HEK293 (cell line): ENCODE results near the gene MUC13.

ENCODE experiments used
- CTCF ChIA-PET: fragments of 350-600 bp; formaldehyde crosslinking; extraction: SDS; loops from one replicate; lab custom pipeline; 2021; ENCODE audit warnings: antibody characterized with exemption; lab: Yijun Ruan, JAX
- POLR2A ChIA-PET: fragments of 300-600 bp; formaldehyde crosslinking; extraction: SDS; loops from one replicate; lab custom pipeline; 2020; ENCODE audit warnings: antibody characterized with exemption, inconsistent platforms; lab: Yijun Ruan, JAX
- H3K27ac ChIP-seq: fragments of 200-500 bp; sonication (Bioruptor generic); 2 replicates; pipeline ENCODE4 v1.5.1; 2014; ENCODE audit warnings: low read depth, low read length, control low read depth, inconsistent platforms; ENCODE audit errors: extremely low read depth
- H3K36me3 ChIP-seq, 2 experiments: fragments of 200-500 bp in 1 of 2; sonication (Bioruptor generic) in 1 of 2; 1 replicate in 1 of 2; 2 replicates in 1 of 2; pipeline ENCODE4 v1.5.1; 2014 to 2017; ENCODE audit warnings: inconsistent platforms in 2 of 2, low read length in 2 of 2; ENCODE audit not compliant: control insufficient read depth in 2 of 2, insufficient read depth in 1 of 2
- H3K4me1 ChIP-seq: fragments of 200-500 bp; sonication (Bioruptor generic); 2 replicates; pipeline ENCODE4 v1.5.1; 2014; ENCODE audit warnings: mild to moderate bottlenecking, low read length, inconsistent platforms; ENCODE audit not compliant: control insufficient read depth, insufficient read depth
- H3K4me3 ChIP-seq: 2 replicates; pipeline ENCODE4 v1.5.1; 2011; ENCODE audit warnings: low read depth, mild to moderate bottlenecking, control low read depth, low read length, moderate library complexity
- H3K9me3 ChIP-seq: fragments of 200-500 bp; sonication (Bioruptor generic); 2 replicates; pipeline ENCODE4 v1.5.1; 2014; ENCODE audit warnings: low read depth, low read length, inconsistent platforms; ENCODE audit not compliant: control insufficient read depth, insufficient read depth
- GLI4 ChIP-seq: fragments of 450-650 bp; formaldehyde crosslinking; IDR thresholded peaks from 2 replicates; pipeline ENCODE4 v1.5.1; 2016; ENCODE audit warnings: missing biosample characterization, missing genetic modification characterization
- HOXC10 ChIP-seq: sonication (generic); formaldehyde crosslinking; IDR thresholded peaks from 2 replicates; pipeline ENCODE4 v1.8.1; 2023; ENCODE audit warnings: mild to moderate bottlenecking, missing genetic modification reagents
- HOXD13 ChIP-seq: sonication (generic); formaldehyde crosslinking; IDR thresholded peaks from 2 replicates; pipeline ENCODE4 v1.8.0; 2022; ENCODE audit warnings: missing genetic modification reagents, borderline replicate concordance
- KLF10 ChIP-seq: fragments of 450-650 bp; IDR thresholded peaks from 2 replicates; pipeline ENCODE4 v1.5.1; 2018; ENCODE audit warnings: missing biosample characterization, mild to moderate bottlenecking, missing genetic modification characterization
- OSR2 ChIP-seq: fragments of 450-650 bp; formaldehyde crosslinking; IDR thresholded peaks from 2 replicates; pipeline ENCODE4 v1.5.1; 2016; ENCODE audit warnings: missing biosample characterization, missing genetic modification characterization
- PRDM1 ChIP-seq: fragments of 450-650 bp; formaldehyde crosslinking; IDR thresholded peaks from 2 replicates; pipeline ENCODE4; 2016; ENCODE audit warnings: missing biosample characterization, missing genetic modification characterization
- RBAK ChIP-seq: fragments of 450-650 bp; formaldehyde crosslinking; IDR thresholded peaks from 2 replicates; pipeline ENCODE4 v1.5.1; 2016; ENCODE audit warnings: missing biosample characterization, missing genetic modification characterization
- SCRT1 ChIP-seq: fragments of 450-650 bp; formaldehyde crosslinking; IDR thresholded peaks from 2 replicates; pipeline ENCODE4 v1.5.1; 2016; ENCODE audit warnings: missing biosample characterization, missing genetic modification characterization, borderline replicate concordance
- WT1 ChIP-seq: fragments of 450-650 bp; formaldehyde crosslinking; IDR thresholded peaks from 2 replicates; pipeline ENCODE4 v1.5.1; 2016; ENCODE audit warnings: missing biosample characterization, missing genetic modification characterization
- ZBTB20 ChIP-seq: fragments of 450-650 bp; formaldehyde crosslinking; IDR thresholded peaks from 2 replicates; pipeline ENCODE4 v1.5.1; 2016; ENCODE audit warnings: missing biosample characterization, missing genetic modification characterization
- ZEB2 ChIP-seq: fragments of 450-650 bp; formaldehyde crosslinking; IDR thresholded peaks from 2 replicates; pipeline ENCODE4 v1.5.1; 2016; ENCODE audit warnings: missing biosample characterization, missing genetic modification characterization
- ZFP41 ChIP-seq: fragments of 450-650 bp; formaldehyde crosslinking; IDR thresholded peaks from 2 replicates; pipeline ENCODE4 v1.5.1; 2016; ENCODE audit warnings: missing biosample characterization, missing genetic modification characterization, borderline replicate concordance
- ZNF121 ChIP-seq: fragments of 450-650 bp; formaldehyde crosslinking; IDR thresholded peaks from 2 replicates; pipeline ENCODE4 v1.5.1; 2016; ENCODE audit warnings: missing biosample characterization, missing genetic modification characterization
- ZNF184 ChIP-seq: fragments of 450-650 bp; IDR thresholded peaks from 2 replicates; pipeline ENCODE4 v1.5.1; 2018; ENCODE audit warnings: missing biosample characterization, mild to moderate bottlenecking, missing genetic modification characterization
- ZNF214 ChIP-seq: fragments of 450-650 bp; formaldehyde crosslinking; IDR thresholded peaks from 2 replicates; pipeline ENCODE4 v1.5.1; 2017; ENCODE audit warnings: missing biosample characterization, mild to moderate bottlenecking, missing genetic modification characterization, borderline replicate concordance
- ZNF274 ChIP-seq, 2 experiments: fragments of 200-500 bp in 1 of 2; fragments of 450-650 bp in 1 of 2; sonication (Bioruptor generic) in 1 of 2; formaldehyde crosslinking in 1 of 2; IDR thresholded peaks; 2 replicates each; pipeline versions ENCODE4 v1.5.1 to v1.6.1; 2014 to 2016; ENCODE audit warnings: borderline replicate concordance in 1 of 2, inconsistent platforms in 1 of 2, low read length in 1 of 2, missing biosample characterization in 1 of 2, missing genetic modification characterization in 1 of 2
- ZNF302 ChIP-seq: fragments of 450-650 bp; formaldehyde crosslinking; IDR thresholded peaks from 2 replicates; pipeline ENCODE4 v1.5.1; 2016; ENCODE audit warnings: missing biosample characterization, missing genetic modification characterization, low read depth
- ZNF311 ChIP-seq: fragments of 450-650 bp; formaldehyde crosslinking; IDR thresholded peaks from 2 replicates; pipeline ENCODE4 v1.5.1; 2017; ENCODE audit warnings: missing biosample characterization, missing genetic modification characterization, borderline replicate concordance
- ZNF394 ChIP-seq: fragments of 450-650 bp; formaldehyde crosslinking; IDR thresholded peaks from 2 replicates; pipeline ENCODE4 v1.5.1; 2016; ENCODE audit warnings: missing biosample characterization, missing genetic modification characterization, mild to moderate bottlenecking, moderate library complexity, borderline replicate concordance
- ZNF473 ChIP-seq: fragments of 450-650 bp; formaldehyde crosslinking; IDR thresholded peaks from 2 replicates; pipeline ENCODE4 v1.5.1; 2017; ENCODE audit warnings: missing biosample characterization, missing genetic modification characterization
- ZNF510 ChIP-seq: fragments of 450-650 bp; formaldehyde crosslinking; IDR thresholded peaks from 2 replicates; pipeline ENCODE4 v1.5.1; 2018; ENCODE audit warnings: mild to moderate bottlenecking, missing genetic modification characterization, missing biosample characterization; ENCODE audit not compliant: insufficient replicate concordance
- ZNF530 ChIP-seq: fragments of 450-650 bp; formaldehyde crosslinking; IDR thresholded peaks from 2 replicates; pipeline ENCODE4 v1.5.1; 2016; ENCODE audit warnings: low read depth, missing biosample characterization, missing genetic modification characterization
- ZNF600 ChIP-seq: fragments of 450-650 bp; formaldehyde crosslinking; IDR thresholded peaks from 2 replicates; pipeline ENCODE4 v1.5.1; 2016; ENCODE audit warnings: missing biosample characterization, missing genetic modification characterization
- ZNF623 ChIP-seq: fragments of 450-650 bp; formaldehyde crosslinking; IDR thresholded peaks from 2 replicates; pipeline ENCODE4 v1.5.1; 2016; ENCODE audit warnings: missing biosample characterization, missing genetic modification characterization
- ZNF660 ChIP-seq: fragments of 450-650 bp; IDR thresholded peaks from 2 replicates; pipeline ENCODE4 v1.5.1; 2018; ENCODE audit warnings: missing biosample characterization, mild to moderate bottlenecking, missing genetic modification characterization
- ZNF664 ChIP-seq: fragments of 450-650 bp; formaldehyde crosslinking; IDR thresholded peaks from 2 replicates; pipeline ENCODE4 v1.5.1; 2016; ENCODE audit warnings: missing biosample characterization, missing genetic modification characterization
- ZNF747 ChIP-seq: fragments of 450-650 bp; formaldehyde crosslinking; IDR thresholded peaks from 2 replicates; pipeline ENCODE4 v1.5.1; 2016; ENCODE audit warnings: missing biosample characterization, missing genetic modification characterization
- ZNF777 ChIP-seq: fragments of 450-650 bp; formaldehyde crosslinking; IDR thresholded peaks from 2 replicates; pipeline ENCODE4 v1.5.1; 2017; ENCODE audit warnings: missing biosample characterization, missing genetic modification characterization, borderline replicate concordance
- ZXDB ChIP-seq: fragments of 450-650 bp; formaldehyde crosslinking; IDR thresholded peaks from 2 replicates; pipeline ENCODE4 v1.5.1; 2016; ENCODE audit warnings: missing biosample characterization, missing genetic modification characterization
- TF ChIP-seq, protein P1 (sequence below): fragments of 450-650 bp; formaldehyde crosslinking; IDR thresholded peaks from 2 replicates; pipeline ENCODE4 v1.5.1; 2016; ENCODE audit warnings: missing biosample characterization, missing genetic modification characterization
- TF ChIP-seq, protein P2 (sequence below): fragments of 450-650 bp; formaldehyde crosslinking; conservative IDR thresholded peaks from 2 replicates; pipeline ENCODE4 v1.5.1; 2016; ENCODE audit warnings: low read depth, missing biosample characterization, missing genetic modification characterization

MUC13 gene

DNA sequence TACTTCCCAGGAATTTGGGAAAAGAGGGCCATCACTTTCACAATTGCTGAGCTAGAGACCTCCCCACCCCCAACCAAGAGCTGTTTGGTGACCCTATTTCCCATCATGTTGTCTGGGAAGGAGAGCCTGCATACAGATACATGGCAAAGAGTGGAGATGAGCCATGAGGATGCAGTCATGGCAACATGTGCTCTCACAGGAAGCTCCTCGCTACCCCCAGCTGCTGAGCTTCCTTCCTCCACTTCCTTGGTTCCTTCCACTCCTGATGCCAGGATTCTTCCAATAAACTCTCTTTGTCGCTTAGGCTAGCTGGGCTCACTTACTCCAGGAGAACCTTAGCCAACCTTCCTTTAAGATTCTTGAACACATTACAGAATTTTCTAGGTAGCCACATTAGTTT is 48.3 kb upstream of the MUC13 start (continued):
- no peak for TF ChIP-seq ZNF600 (tag by site-specific recombination)
- no peak for TF ChIP-seq RBAK (tag by site-specific recombination)
- no peak for TF ChIP-seq ZNF473 (tag by site-specific recombination)
- no peak for TF ChIP-seq ZNF274 (IDR thresholded peaks at IDR 0.05; ENCODE audit: low read length)
- no peak for TF ChIP-seq ZNF274 (tag by site-specific recombination; IDR thresholded peaks at IDR 0.05; ENCODE audit: borderline replicate concordance)
- TF ChIP-seq HOXD13 (CRISPR knock-in tag) = no peak
- no peak for TF ChIP-seq OSR2 (tag by site-specific recombination)

DNA sequence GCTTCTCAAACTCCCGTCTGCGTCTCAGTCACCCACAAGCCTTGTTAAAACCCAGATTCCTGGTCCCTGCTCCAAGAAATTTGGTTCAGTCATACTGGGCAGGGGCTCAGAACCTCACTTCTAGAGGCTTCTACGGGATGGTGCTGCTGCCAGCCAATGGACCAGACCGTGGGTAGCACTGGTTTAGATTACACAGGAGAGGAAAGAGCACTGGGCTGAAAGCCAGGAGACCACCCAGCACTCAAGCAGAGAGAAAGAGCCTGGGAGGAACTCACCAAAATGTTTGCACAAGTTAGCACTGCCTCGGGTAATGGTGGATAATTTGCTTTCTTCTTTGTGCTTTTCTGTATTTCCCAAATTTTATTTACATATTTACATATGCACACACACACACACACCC is 46.9 kb upstream of the MUC13 start:
- Histone ChIP-seq H3K4me1 (no peaks in the 10 kb centered on the region), H3K9me3 (no peaks in the 10 kb centered on the region), H3K4me3 (no peak overlapping the region), H3K27ac (no peak overlapping the region), H3K36me3 (peaks cover 0 to 20% of the 10 kb centered on the region in 2 experiments; a peak in 2 of 3 replicates)
- ChIA-PET POLR2A (no interaction called here), CTCF (no interaction called here)
- no peak for TF ChIP-seq ZNF623
- TF ChIP-seq ZNF214 (tag by site-specific recombination) = no peak
- no peak for TF ChIP-seq ZNF747 (tag by site-specific recombination)
- no peak for TF ChIP-seq ZFP41
- TF ChIP-seq ZNF121 (tag by site-specific recombination) = no peak
- TF ChIP-seq, protein P1, sequence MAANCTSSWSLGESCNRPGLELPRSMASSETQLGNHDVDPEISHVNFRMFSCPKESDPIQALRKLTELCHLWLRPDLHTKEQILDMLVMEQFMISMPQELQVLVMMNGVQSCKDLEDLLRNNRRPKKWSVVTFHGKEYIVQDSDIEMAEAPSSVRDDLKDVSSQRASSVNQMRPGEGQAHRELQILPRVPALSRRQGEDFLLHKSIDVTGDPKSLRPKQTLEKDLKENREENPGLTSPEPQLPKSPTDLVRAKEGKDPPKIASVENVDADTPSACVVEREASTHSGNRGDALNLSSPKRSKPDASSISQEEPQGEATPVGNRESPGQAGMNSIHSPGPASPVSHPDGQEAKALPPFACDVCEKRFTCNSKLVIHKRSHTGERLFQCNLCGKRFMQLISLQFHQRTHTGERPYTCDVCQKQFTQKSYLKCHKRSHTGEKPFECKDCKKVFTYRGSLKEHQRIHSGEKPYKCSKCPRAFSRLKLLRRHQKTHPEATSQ (tag by site-specific recombination) = no peak
- no peak for TF ChIP-seq HOXC10 (CRISPR knock-in tag)
- no peak for TF ChIP-seq WT1 (tag by site-specific recombination)
- TF ChIP-seq KLF10 (tag by site-specific recombination) = no peak
- TF ChIP-seq SCRT1 (tag by site-specific recombination) = no peak

DNA sequence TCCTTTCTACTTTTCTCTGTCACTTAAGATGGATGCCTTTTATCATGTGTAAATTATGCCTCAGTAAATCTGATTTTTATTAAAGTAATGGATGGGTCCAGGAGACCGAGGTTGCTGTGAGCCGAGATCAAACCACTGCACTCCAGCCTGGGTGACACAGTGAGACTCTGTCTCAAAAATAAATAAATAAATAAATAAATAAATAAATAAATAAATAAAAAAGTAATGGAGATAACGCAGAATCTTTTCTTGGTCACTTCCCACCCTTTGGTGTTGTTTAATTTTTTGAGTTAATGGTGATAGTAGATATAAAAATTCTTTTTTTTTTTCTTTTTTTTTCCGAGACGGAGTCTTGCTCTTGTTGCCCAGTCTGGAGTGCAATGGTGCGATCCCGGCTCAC is 44.1 kb upstream of the MUC13 start:
- CTCF ChIA-PET = no interaction called here
- Histone ChIP-seq H3K9me3 (no peaks in the 10 kb centered on the region), H3K4me1 (no peaks in the 10 kb centered on the region), H3K36me3 (peaks cover 0 to 14% of the 10 kb centered on the region in 2 experiments; a peak in 2 of 3 replicates), H3K4me3 (no peak overlapping the region), H3K27ac (no peak overlapping the region)
- POLR2A ChIA-PET = no interaction called here
- no peak for TF ChIP-seq ZNF660 (tag by site-specific recombination)
- TF ChIP-seq ZNF394 (tag by site-specific recombination) = peak; percentile 88
- no peak for TF ChIP-seq ZNF311 (tag by site-specific recombination)
- TF ChIP-seq ZBTB20 (tag by site-specific recombination) = no peak
- TF ChIP-seq ZNF747 (tag by site-specific recombination) = no peak
- no peak for TF ChIP-seq GLI4 (tag by site-specific recombination)
- TF ChIP-seq ZNF184 (tag by site-specific recombination) = no peak
- TF ChIP-seq, protein P2, sequence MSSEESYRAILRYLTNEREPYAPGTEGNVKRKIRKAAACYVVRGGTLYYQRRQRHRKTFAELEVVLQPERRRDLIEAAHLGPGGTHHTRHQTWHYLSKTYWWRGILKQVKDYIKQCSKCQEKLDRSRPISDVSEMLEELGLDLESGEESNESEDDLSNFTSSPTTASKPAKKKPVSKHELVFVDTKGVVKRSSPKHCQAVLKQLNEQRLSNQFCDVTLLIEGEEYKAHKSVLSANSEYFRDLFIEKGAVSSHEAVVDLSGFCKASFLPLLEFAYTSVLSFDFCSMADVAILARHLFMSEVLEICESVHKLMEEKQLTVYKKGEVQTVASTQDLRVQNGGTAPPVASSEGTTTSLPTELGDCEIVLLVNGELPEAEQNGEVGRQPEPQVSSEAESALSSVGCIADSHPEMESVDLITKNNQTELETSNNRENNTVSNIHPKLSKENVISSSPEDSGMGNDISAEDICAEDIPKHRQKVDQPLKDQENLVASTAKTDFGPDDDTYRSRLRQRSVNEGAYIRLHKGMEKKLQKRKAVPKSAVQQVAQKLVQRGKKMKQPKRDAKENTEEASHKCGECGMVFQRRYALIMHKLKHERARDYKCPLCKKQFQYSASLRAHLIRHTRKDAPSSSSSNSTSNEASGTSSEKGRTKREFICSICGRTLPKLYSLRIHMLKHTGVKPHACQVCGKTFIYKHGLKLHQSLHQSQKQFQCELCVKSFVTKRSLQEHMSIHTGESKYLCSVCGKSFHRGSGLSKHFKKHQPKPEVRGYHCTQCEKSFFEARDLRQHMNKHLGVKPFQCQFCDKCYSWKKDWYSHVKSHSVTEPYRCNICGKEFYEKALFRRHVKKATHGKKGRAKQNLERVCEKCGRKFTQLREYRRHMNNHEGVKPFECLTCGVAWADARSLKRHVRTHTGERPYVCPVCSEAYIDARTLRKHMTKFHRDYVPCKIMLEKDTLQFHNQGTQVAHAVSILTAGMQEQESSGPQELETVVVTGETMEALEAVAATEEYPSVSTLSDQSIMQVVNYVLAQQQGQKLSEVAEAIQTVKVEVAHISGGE = peak; percentile 72
- peak; percentile 39; the same call in 1 of the 2 replicates for TF ChIP-seq ZXDB
- peak; percentile 64; the same call in 1 of the 2 replicates for TF ChIP-seq ZNF530
- TF ChIP-seq ZNF510 (tag by site-specific recombination) = peak; percentile 58
- TF ChIP-seq ZNF777 = no peak
- TF ChIP-seq ZNF664 (tag by site-specific recombination) = no peak
- no peak for TF ChIP-seq PRDM1 (tag by site-specific recombination)
- no peak for TF ChIP-seq ZEB2
- no peak for TF ChIP-seq ZNF302 (tag by site-specific recombination)
